ENCODE results near the gene RAB11FIP3. TPM values are rescaled to one million over a fixed set of nuclear protein-coding genes. Genes with fewer than 3 reads are reported as not detected.

RAB11FIP3 gene
- total and polyA plus RNA-seq, 7 experiments from 2014 or later = 0.71 to 53.0 (median 43.3) TPM

- Mint-ChIP-seq H3K27ac (no peak overlapping the region), H3K9me3 (peaks cover 0 to 3% (median 0%) of the 10 kb centered on the region in 11 donors), H3K36me3 (no peaks in the 10 kb centered on the region), H3K4me1 (peaks cover 0 to 6% (median 3%) of the 10 kb centered on the region in 7 donors), H3K27me3 (peaks cover 6 to 20% (median 9%) of the 10 kb centered on the region in 5 donors), H3K4me3 (no peak overlapping the region)
- ChIA-PET POLR2A (no interaction called here), CTCF (no interaction called here)
- Histone ChIP-seq H3K4me1 (ENCODE audit: control insufficient read depth in 2 of 2, insufficient read depth in 2 of 2, low read length in 2 of 2) (no peaks in the 10 kb centered on the region), H3K27ac (ENCODE audit: low read depth, low read length) (no peak overlapping the region), H3K4me3 (ENCODE audit: low read length) (no peak overlapping the region), H3K36me3 (ENCODE audit: control insufficient read depth in 2 of 3, insufficient read depth in 3 of 3, low read length in 3 of 3) (peaks cover 0 to 7% (median 0%) of the 10 kb centered on the region in 3 experiments), H3K9me3 (ENCODE audit: control insufficient read depth in 2 of 3, low read length in 3 of 3) (no peaks in the 10 kb centered on the region), H3K27me3 (ENCODE audit: control insufficient read depth in 2 of 2, insufficient read depth in 2 of 2, low read length in 2 of 2) (no peaks in the 10 kb centered on the region)
- intact Hi-C loops (cut with micrococcal nuclease) = no loop called here
- ATAC-seq (no peak), DNase-seq (no peak)
Observed at GRCh38 chr16:557463-558297, 132.2 kb downstream of the RAB11FIP3 start.

GRCh38 chr16:558298-559020, 133.0 kb downstream of the RAB11FIP3 start:
- ATAC-seq = no peak

GRCh38 chr16:559021-559380, 133.6 kb downstream of the RAB11FIP3 start:
- Mint-ChIP-seq H3K27me3 (peaks cover 6 to 20% (median 9%) of the 10 kb centered on the region in 5 donors), H3K9me3 (peaks cover 0 to 3% (median 0%) of the 10 kb centered on the region in 11 donors), H3K4me3 (peak overlapping the region in 1 of 10 donors; percentile 72), H3K4me1 (peaks cover 0 to 7% (median 3%) of the 10 kb centered on the region in 7 donors), H3K27ac (no peak overlapping the region), H3K36me3 (no peaks in the 10 kb centered on the region)
- Histone ChIP-seq H3K27ac (ENCODE audit: low read depth, low read length) (no peak overlapping the region), H3K4me1 (ENCODE audit: control insufficient read depth in 2 of 2, insufficient read depth in 2 of 2, low read length in 2 of 2) (no peaks in the 10 kb centered on the region), H3K36me3 (ENCODE audit: control insufficient read depth in 2 of 3, insufficient read depth in 3 of 3, low read length in 3 of 3) (peaks cover 0 to 2% (median 0%) of the 10 kb centered on the region in 3 experiments), H3K27me3 (ENCODE audit: control insufficient read depth in 2 of 2, insufficient read depth in 2 of 2, low read length in 2 of 2) (no peaks in the 10 kb centered on the region), H3K4me3 (ENCODE audit: low read length) (no peak overlapping the region), H3K9me3 (ENCODE audit: control insufficient read depth in 2 of 3, low read length in 3 of 3) (no peaks in the 10 kb centered on the region)
- ChIA-PET CTCF (no interaction called here), POLR2A (no interaction called here)
- DNase-seq = no peak
- no peak for ATAC-seq
- intact Hi-C loops (cut with micrococcal nuclease) = no loop called here

More at GRCh38 chr16:558298-559020, 133.0 kb downstream of the RAB11FIP3 start:
- H3K4me3 ChIP-seq (ENCODE audit: low read length) = no peak overlapping the region
- Mint-ChIP-seq H3K4me3 (no peak overlapping the region), H3K9me3 (peaks cover 0 to 3% (median 0%) of the 10 kb centered on the region in 11 donors), H3K27me3 (peaks cover 6 to 20% (median 9%) of the 10 kb centered on the region in 5 donors), H3K36me3 (no peaks in the 10 kb centered on the region), H3K27ac (no peak overlapping the region), H3K4me1 (peaks cover 0 to 7% (median 3%) of the 10 kb centered on the region in 7 donors)
- H3K36me3 ChIP-seq (ENCODE audit: control insufficient read depth in 2 of 3, insufficient read depth in 3 of 3, low read length in 3 of 3) = peaks cover 0 to 7% (median 0%) of the 10 kb centered on the region in 3 experiments
- ChIA-PET POLR2A (no interaction called here), CTCF (no interaction called here)
- intact Hi-C loops (cut with micrococcal nuclease) = no loop called here
- no peaks in the 10 kb centered on the region for H3K27me3 ChIP-seq (ENCODE audit: control insufficient read depth in 2 of 2, insufficient read depth in 2 of 2, low read length in 2 of 2)
- no peak for DNase-seq
- no peaks in the 10 kb centered on the region for H3K9me3 ChIP-seq (ENCODE audit: control insufficient read depth in 2 of 3, low read length in 3 of 3)
- H3K27ac ChIP-seq (ENCODE audit: low read depth, low read length) = no peak overlapping the region
- H3K4me1 ChIP-seq (ENCODE audit: control insufficient read depth in 2 of 2, insufficient read depth in 2 of 2, low read length in 2 of 2) = no peaks in the 10 kb centered on the region

GRCh38 chr16:559411-560203, 134.2 kb downstream of the RAB11FIP3 start:
- H3K27ac Mint-ChIP-seq = no peak overlapping the region
- ATAC-seq (no peak), DNase-seq (no peak)
- no peaks in the 10 kb centered on the region for H3K4me1 ChIP-seq (ENCODE audit: control insufficient read depth in 2 of 2, insufficient read depth in 2 of 2, low read length in 2 of 2)
- CTCF ChIA-PET = no interaction called here
- peak overlapping the region in 2 of 10 donors; percentile 35 to 72 for H3K4me3 Mint-ChIP-seq
- peaks cover 0 to 7% (median 3%) of the 10 kb centered on the region in 7 donors for H3K4me1 Mint-ChIP-seq
- peaks cover 0 to 3% (median 0%) of the 10 kb centered on the region in 11 donors for H3K9me3 Mint-ChIP-seq
- H3K27me3 Mint-ChIP-seq = peaks cover 6 to 20% (median 9%) of the 10 kb centered on the region in 5 donors
- no peaks in the 10 kb centered on the region for H3K27me3 ChIP-seq (ENCODE audit: control insufficient read depth in 2 of 2, insufficient read depth in 2 of 2, low read length in 2 of 2)
- no peak overlapping the region for H3K4me3 ChIP-seq (ENCODE audit: low read length)
- H3K9me3 ChIP-seq (ENCODE audit: control insufficient read depth in 2 of 3, low read length in 3 of 3) = no peaks in the 10 kb centered on the region
- no peak overlapping the region for H3K27ac ChIP-seq (ENCODE audit: low read depth, low read length)
- POLR2A ChIA-PET = no interaction called here
- intact Hi-C loops (cut with micrococcal nuclease) = no loop called here
- H3K36me3 Mint-ChIP-seq = no peaks in the 10 kb centered on the region
- no peaks in the 10 kb centered on the region for H3K36me3 ChIP-seq (ENCODE audit: control insufficient read depth in 2 of 3, insufficient read depth in 3 of 3, low read length in 3 of 3)

GRCh38 chr16:560204-560700, 134.8 kb downstream of the RAB11FIP3 start, which contains the start of gene PRR35:
TSS of gene PRR35 (plus strand) at chr16:560394. CDS start at chr16:563295, 2,901 bp downstream.
- ATAC-seq (no peak), DNase-seq (no peak)
- Mint-ChIP-seq H3K27ac (no peak within 1 kb of the TSS), H3K4me1 (peaks cover 0 to 7% (median 3%) of the 10 kb centered on the region in 7 donors), H3K36me3 (no peaks in the 10 kb centered on the region), H3K9me3 (peaks cover 0 to 3% (median 0%) of the 10 kb centered on the region in 11 donors), H3K27me3 (peaks cover 6 to 20% (median 9%) of the 10 kb centered on the region in 5 donors), H3K4me3 (peak within 1 kb of the TSS in 2 of 10 donors; percentile 35 to 72)
- intact Hi-C loops (cut with micrococcal nuclease) = no loop called here
- no peak within 1 kb of the TSS for H3K4me3 ChIP-seq (ENCODE audit: low read length)
- no peaks in the 10 kb centered on the region for H3K36me3 ChIP-seq (ENCODE audit: control insufficient read depth in 2 of 3, insufficient read depth in 3 of 3, low read length in 3 of 3)
- H3K27ac ChIP-seq (ENCODE audit: low read depth, low read length) = no peak within 1 kb of the TSS
- no peaks in the 10 kb centered on the region for H3K9me3 ChIP-seq (ENCODE audit: control insufficient read depth in 2 of 3, low read length in 3 of 3)
- POLR2A ChIA-PET = no interaction called here
- CTCF ChIA-PET = no interaction called here
- no peaks in the 10 kb centered on the region for H3K4me1 ChIP-seq (ENCODE audit: control insufficient read depth in 2 of 2, insufficient read depth in 2 of 2, low read length in 2 of 2)
- no peaks in the 10 kb centered on the region for H3K27me3 ChIP-seq (ENCODE audit: control insufficient read depth in 2 of 2, insufficient read depth in 2 of 2, low read length in 2 of 2)

- no peak overlapping the region for H3K27ac ChIP-seq (ENCODE audit: low read depth, low read length)
- no peak overlapping the region for H3K4me3 Mint-ChIP-seq
- ChIA-PET CTCF (no interaction called here), POLR2A (interaction anchor here (0.7 kb wide), 1 partner anchor 713 kb away, joined by 4 read pairs; no protein-coding TSS in a partner anchor)
- intact Hi-C loops (cut with micrococcal nuclease) = no loop called here
- H3K4me1 ChIP-seq (ENCODE audit: control insufficient read depth in 2 of 2, insufficient read depth in 2 of 2, low read length in 2 of 2) = no peaks in the 10 kb centered on the region
- H3K9me3 Mint-ChIP-seq = peaks cover 0 to 3% (median 0%) of the 10 kb centered on the region in 11 donors
- H3K4me1 Mint-ChIP-seq = peaks cover 0 to 7% (median 3%) of the 10 kb centered on the region in 7 donors
- H3K4me3 ChIP-seq (ENCODE audit: low read length) = no peak overlapping the region
- DNase-seq (no peak), ATAC-seq (no peak)
- H3K27me3 ChIP-seq (ENCODE audit: control insufficient read depth in 2 of 2, insufficient read depth in 2 of 2, low read length in 2 of 2) = no peaks in the 10 kb centered on the region
- H3K36me3 ChIP-seq (ENCODE audit: control insufficient read depth in 2 of 3, insufficient read depth in 3 of 3, low read length in 3 of 3) = no peaks in the 10 kb centered on the region
- H3K27me3 Mint-ChIP-seq = peaks cover 6 to 20% (median 9%) of the 10 kb centered on the region in 5 donors
- no peaks in the 10 kb centered on the region for H3K36me3 Mint-ChIP-seq
- no peak overlapping the region for H3K27ac Mint-ChIP-seq
- no peaks in the 10 kb centered on the region for H3K9me3 ChIP-seq (ENCODE audit: control insufficient read depth in 2 of 3, low read length in 3 of 3)
Observed at GRCh38 chr16:560701-561412, 135.4 kb downstream of the RAB11FIP3 start.
